SK-N-SH (cell line): Measurements from ENCODE around the gene HBA2. TPM values are rescaled to one million over a fixed set of nuclear protein-coding genes. Genes with fewer than 3 reads are reported as not detected.
A peak's percentile ranks its signal among the peaks of the same experiment; 100 is the strongest.
"Not testable (repeated sequence)": the region's sequence is repeated elsewhere in the genome, so short reads cannot be mapped to it uniquely, and the experiment has no call there.

ENCODE experiments used
- CTCF ChIA-PET: fragments of 300-600, 350-600 bp; formaldehyde crosslinking; extraction: SDS; loops from one replicate; lab custom pipeline; 2021; lab: Yijun Ruan, JAX
- POLR2A ChIA-PET: fragments of 350-600 bp; sonication (Branson Sonifier 250); formaldehyde crosslinking; extraction: SDS; loops from one replicate; lab custom pipeline; 2020; ENCODE audit warnings: antibody characterized with exemption, inconsistent platforms; lab: Yijun Ruan, JAX
- DNase-seq: peaks from one replicate; pipeline ENCODE4 v3.0.0; 2012
- H2AFZ ChIP-seq: fragments of 200-600 bp; sonication (generic); 2 replicates; pipeline ENCODE4 v1.8.1; 2016; ENCODE audit warnings: antibody characterized with exemption, mild to moderate bottlenecking, low read depth
- H3F3A ChIP-seq: fragments of 200-600 bp; sonication (generic); replicated peaks from 2 replicates; pipeline ENCODE3; 2016; ENCODE audit warnings: antibody characterized with exemption, mild to moderate bottlenecking; ENCODE audit not compliant: insufficient read depth
- H3K27ac ChIP-seq, 2 experiments: fragments of 200-500 bp in 1 of 2; fragments of 200-600 bp in 1 of 2; sonication (Bioruptor generic) in 1 of 2; sonication (generic), shearing (Covaris generic) in 1 of 2; 2 replicates each; pipeline versions ENCODE4 v1.5.1 to v1.6.1; 2014 to 2016; ENCODE audit warnings: low read depth in 2 of 2, inconsistent platforms in 1 of 2, low read length in 1 of 2, mild to moderate bottlenecking in 1 of 2, mixed read lengths in 1 of 2
- H3K27me3 ChIP-seq: fragments of 200-600 bp; sonication (generic), shearing (Covaris generic); 2 replicates; pipeline ENCODE4 v1.6.1; 2016; ENCODE audit warnings: mixed run types; ENCODE audit not compliant: insufficient read depth
- H3K36me3 ChIP-seq, 2 experiments: fragments of 200-500 bp in 1 of 2; fragments of 200-600 bp in 1 of 2; sonication (Bioruptor generic) in 1 of 2; sonication (generic) in 1 of 2; replicated peaks in 1 of 2; 2 replicates each; pipeline versions ENCODE3 to v1.5.1; 2014 to 2016; ENCODE audit warnings: low read length in 1 of 2, mild to moderate bottlenecking in 1 of 2; ENCODE audit not compliant: insufficient read depth in 2 of 2, control insufficient read depth in 1 of 2
- H3K4me1 ChIP-seq, 2 experiments: fragments of 200-500 bp in 1 of 2; fragments of 200-600 bp in 1 of 2; sonication (Bioruptor generic) in 1 of 2; sonication (generic), shearing (Covaris generic) in 1 of 2; 2 replicates each; pipeline versions ENCODE4 v1.5.1 to v1.6.1; 2014 to 2016; ENCODE audit warnings: low read depth in 1 of 2, low read length in 1 of 2, mixed run types in 1 of 2; ENCODE audit not compliant: insufficient read depth in 2 of 2, control insufficient read depth in 1 of 2
- H3K4me2 ChIP-seq: fragments of 200-600 bp; sonication (generic), shearing (Covaris generic); 2 replicates; pipeline ENCODE4 v1.6.1; 2017; ENCODE audit warnings: mixed run types
- H3K4me3 ChIP-seq, 2 experiments: fragments of 200-500 bp in 1 of 2; fragments of 200-600 bp in 1 of 2; sonication (Bioruptor generic) in 1 of 2; sonication (generic), shearing (Covaris generic) in 1 of 2; 2 replicates each; pipeline versions ENCODE4 v1.5.1 to v1.8.1; 2014 to 2016; ENCODE audit warnings: low read depth in 2 of 2, inconsistent platforms in 1 of 2, low read length in 1 of 2, mild to moderate bottlenecking in 1 of 2, mixed read lengths in 1 of 2, moderate library complexity in 1 of 2
- H3K79me2 ChIP-seq: fragments of 200-600 bp; sonication (generic); 2 replicates; pipeline ENCODE4 v1.8.1; 2017; ENCODE audit warnings: mild to moderate bottlenecking; ENCODE audit not compliant: insufficient read depth
- H3K9ac ChIP-seq: fragments of 200-600 bp; sonication (generic); 2 replicates; pipeline ENCODE4 v1.6.1; 2017; ENCODE audit warnings: mixed run types
- H3K9me2 ChIP-seq: fragments of 200-600 bp; sonication (generic); 2 replicates; pipeline ENCODE4 v1.6.1; 2017; ENCODE audit warnings: mixed run types
- H3K9me3 ChIP-seq: fragments of 200-600 bp; sonication (generic); 2 replicates; pipeline ENCODE4 v1.6.1; 2017; ENCODE audit warnings: mixed run types, mild to moderate bottlenecking, moderate library complexity
- H4K20me1 ChIP-seq: fragments of 200-600 bp; sonication (generic); 2 replicates; pipeline ENCODE4 v1.6.1; 2017; ENCODE audit warnings: mild to moderate bottlenecking, mixed run types; ENCODE audit not compliant: insufficient read depth
- ELF1 ChIP-seq: IDR thresholded peaks from 2 replicates; pipeline ENCODE4 v1.4.0; 2012
- EZH2phosphoT487 ChIP-seq: fragments of 200-600 bp; sonication (generic); IDR thresholded peaks from 2 replicates; pipeline ENCODE4 v1.6.1; 2017; ENCODE audit warnings: low read depth, mixed run types, mild to moderate bottlenecking, antibody characterized with exemption, moderate library complexity, borderline replicate concordance
- FOSL2 ChIP-seq: IDR thresholded peaks from 2 replicates; pipeline ENCODE4 v1.4.0; 2012; ENCODE audit warnings: low read depth, mild to moderate bottlenecking, moderate library complexity, borderline replicate concordance
- GABPA ChIP-seq: IDR thresholded peaks from 2 replicates; pipeline ENCODE4 v1.4.0; 2012; ENCODE audit warnings: low read depth, mild to moderate bottlenecking
- JUND ChIP-seq: IDR thresholded peaks from 2 replicates; pipeline ENCODE4 v1.4.0; 2012
- MEF2A ChIP-seq: IDR thresholded peaks from 2 replicates; pipeline ENCODE4 v1.4.0; 2012; ENCODE audit warnings: low read depth, borderline replicate concordance
- NFIC ChIP-seq: IDR thresholded peaks from 2 replicates; pipeline ENCODE4 v1.4.0; 2012; ENCODE audit warnings: borderline replicate concordance
- NRF1 ChIP-seq: IDR thresholded peaks from 2 replicates; pipeline ENCODE4 v1.6.1; 2012; ENCODE audit warnings: low read depth, mild to moderate bottlenecking, low read length
- RAD21 ChIP-seq: IDR thresholded peaks from 2 replicates; pipeline ENCODE4 v1.6.1; 2012; ENCODE audit warnings: mild to moderate bottlenecking, low read length
- RCOR1 ChIP-seq: fragments of 150-350 bp; IDR thresholded peaks from 2 replicates; pipeline ENCODE4 v1.6.1; 2017; ENCODE audit warnings: antibody characterized with exemption, low read length
- RFX5 ChIP-seq: IDR thresholded peaks from 2 replicates; pipeline ENCODE4 v1.6.1; 2012; ENCODE audit warnings: mild to moderate bottlenecking, improper control_type of control experiment, low read length
- TAF1 ChIP-seq: IDR thresholded peaks from 2 replicates; pipeline ENCODE4 v1.6.1; 2012; ENCODE audit warnings: low read depth, mild to moderate bottlenecking, low read length, moderate library complexity, borderline replicate concordance
- TCF12 ChIP-seq: IDR thresholded peaks from 2 replicates; pipeline ENCODE4 v1.4.0; 2012
- TEAD4 ChIP-seq: IDR thresholded peaks from 2 replicates; pipeline ENCODE4 v1.4.0; 2012; ENCODE audit warnings: mild to moderate bottlenecking, borderline replicate concordance; ENCODE audit not compliant: insufficient read depth
- WGBS: methylation state at CpG from one replicate; pipeline ENCODE4 v1.1.6; 2017; ENCODE audit warnings: low lambda C conversion rate; 5-methylcytosine and 5-hydroxymethylcytosine counted together
- polyA plus RNA-seq, 3 experiments: library from polyadenylated mRNA; depleted of rRNA; stranded (reverse); fragments of >200 nt; gene quantifications; 2 replicates each; pipeline ENCODE4 v1.2.3, GENCODE V29; 2012
- TF ChIP-seq, protein P1 (sequence below): IDR thresholded peaks from 2 replicates; pipeline ENCODE4 v1.4.0; 2012; ENCODE audit warnings: low read depth

Gene HBA2
- polyA plus RNA-seq, 1 of the 3 experiments (the other 2 are of a cell fraction): not detected

DNA sequence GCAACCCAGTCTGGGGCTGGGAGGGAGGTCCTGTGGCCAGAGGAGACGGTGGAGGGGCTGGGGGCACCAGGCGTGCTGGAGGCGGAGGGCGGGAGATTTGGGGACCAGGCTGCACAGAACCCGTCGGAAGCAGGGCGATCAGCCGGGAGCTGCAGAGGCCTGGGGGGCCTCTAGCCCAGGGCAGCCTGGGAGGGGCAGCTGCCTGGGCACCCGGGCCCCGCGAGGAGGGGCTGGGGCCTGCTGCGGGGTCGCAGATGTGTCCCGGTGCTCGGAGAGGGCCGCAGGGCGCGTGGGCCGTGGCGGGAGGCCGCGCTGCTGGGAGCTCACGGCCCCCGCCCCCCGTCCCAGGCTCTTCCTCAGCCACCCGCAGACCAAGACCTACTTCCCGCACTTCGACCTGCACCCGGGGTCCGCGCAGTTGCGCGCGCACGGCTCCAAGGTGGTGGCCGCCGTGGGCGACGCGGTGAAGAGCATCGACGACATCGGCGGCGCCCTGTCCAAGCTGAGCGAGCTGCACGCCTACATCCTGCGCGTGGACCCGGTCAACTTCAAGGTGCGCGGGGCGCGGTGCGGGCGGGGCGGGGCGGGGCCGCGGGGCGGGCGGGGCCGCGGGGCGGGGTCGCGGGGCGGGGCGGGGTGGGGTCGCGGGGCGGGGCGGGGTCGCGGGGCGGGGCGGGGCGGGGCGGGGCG lies 8.4 kb upstream of the HBA2 start:
- WGBS: no CpG with 5 or more reads among the region's 80 CpGs
- H3K27me3 ChIP-seq: peaks cover 28% of the 10 kb centered on the region
- H3K9me2 ChIP-seq, H4K20me1 ChIP-seq, H3K9me3 ChIP-seq, H3K79me2 ChIP-seq, H2AFZ ChIP-seq, H3F3A ChIP-seq, H3K9ac ChIP-seq, H3K36me3 ChIP-seq, POLR2A ChIA-PET, H3K4me3 ChIP-seq, DNase-seq, H3K27ac ChIP-seq, H3K4me2 ChIP-seq: not testable (repeated sequence)
- H3K4me1 ChIP-seq: peaks cover 0 to 13% of the 10 kb centered on the region in 2 experiments; a peak in 1 of 4 replicates
- CTCF ChIA-PET: interaction anchor here (1.3 to 2.5 kb wide), 4 partner anchors 16 to 198 kb away, joined by 3 to 18 read pairs (median 8); partner anchors contain the start of gene HBQ1

DNA sequence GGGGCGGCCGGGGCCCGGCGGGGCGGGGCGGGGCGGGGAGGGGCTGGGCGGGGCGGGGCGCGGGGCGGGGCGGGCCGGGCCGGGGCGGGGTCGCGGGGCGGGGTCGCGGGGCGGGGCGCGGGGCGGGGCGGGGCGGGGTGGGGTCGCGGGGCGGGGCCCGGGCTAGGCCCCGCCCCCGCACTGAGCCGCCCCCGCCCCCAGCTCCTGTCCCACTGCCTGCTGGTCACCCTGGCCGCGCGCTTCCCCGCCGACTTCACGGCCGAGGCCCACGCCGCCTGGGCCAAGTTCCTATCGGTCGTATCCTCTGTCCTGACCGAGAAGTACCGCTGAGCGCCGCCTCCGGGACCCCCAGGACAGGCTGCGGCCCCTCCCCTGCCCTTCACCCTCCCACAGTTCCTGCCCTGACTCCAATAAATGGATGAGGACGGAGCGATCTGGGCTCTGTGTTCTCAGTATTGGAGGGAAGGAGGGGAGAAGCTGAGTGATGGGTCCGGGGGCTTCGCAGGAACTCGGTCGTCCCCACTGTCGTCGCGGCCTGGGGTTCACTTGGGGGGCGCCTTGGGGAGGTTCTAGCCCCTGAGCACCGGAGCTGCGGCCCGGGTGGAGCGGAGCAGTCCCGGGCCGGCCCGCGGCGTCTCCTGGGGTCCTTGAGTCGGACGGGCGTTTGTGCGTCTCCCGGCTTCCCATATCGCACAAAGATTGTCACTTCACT lies 7.7 kb upstream of the HBA2 start:
- H4K20me1 ChIP-seq: peaks cover 4% of the 10 kb centered on the region; the same call in 1 of the 2 replicates
- whole genome bisulfite sequencing: 8% methylated on average over 8 of the region's 77 CpGs
- H3K4me3 ChIP-seq: peak overlapping the region in 1 of 2 experiments; percentile 32; a peak in 2 of 4 replicates
- POLR2A ChIA-PET: no interaction called here
- no peaks in the 10 kb centered on the region for H3K9me3 ChIP-seq
- DNase-seq: peak; percentile 94
- CTCF ChIA-PET: interaction anchor here (1.0 to 2.8 kb wide), 8 partner anchors 9 to 197 kb away, joined by 3 to 18 read pairs (median 5); partner anchors contain the start of gene HBQ1
- no peak overlapping the region for H3K9ac ChIP-seq
- H3K79me2 ChIP-seq: no peaks in the 10 kb centered on the region
- H3K27me3 ChIP-seq: peaks cover 28% of the 10 kb centered on the region
- H3K27ac ChIP-seq: no peak overlapping the region
- TF ChIP-seq TCF12: no peak
- no peak for TF ChIP-seq RAD21
- no peak for TF ChIP-seq FOSL2
- no peak for TF ChIP-seq JUND
- TF ChIP-seq NFIC: no peak
- TF ChIP-seq ELF1: no peak
- no peak for TF ChIP-seq TAF1
- no peak for TF ChIP-seq MEF2A
- no peak for TF ChIP-seq RCOR1
- TF ChIP-seq EZH2phosphoT487: no peak; the same call in 1 of the 2 replicates
- TF ChIP-seq NRF1: no peak
- TF ChIP-seq TEAD4: no peak
- no peak for TF ChIP-seq RFX5
- TF ChIP-seq, protein P1, sequence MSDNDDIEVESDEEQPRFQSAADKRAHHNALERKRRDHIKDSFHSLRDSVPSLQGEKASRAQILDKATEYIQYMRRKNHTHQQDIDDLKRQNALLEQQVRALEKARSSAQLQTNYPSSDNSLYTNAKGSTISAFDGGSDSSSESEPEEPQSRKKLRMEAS: no peak
- TF ChIP-seq GABPA: no peak
- H3K36me3 ChIP-seq: no peaks in the 10 kb centered on the region
- H2AFZ ChIP-seq: no peak overlapping the region
- peaks cover 0 to 13% of the 10 kb centered on the region in 2 experiments; a peak in 1 of 4 replicates for H3K4me1 ChIP-seq
- no peaks in the 10 kb centered on the region for H3K9me2 ChIP-seq
- H3K4me2 ChIP-seq: peak overlapping the region; percentile 74
- no peaks in the 10 kb centered on the region for H3F3A ChIP-seq
